H1 (cell line): ENCODE measurements around the gene PMP22. TPM values are rescaled to one million over a fixed set of nuclear protein-coding genes. Genes with fewer than 3 reads are reported as not detected.

Source experiments
- CTCF ChIA-PET: fragments of 300-600 bp; sonication (Branson Sonifier 250); formaldehyde crosslinking; loops from one replicate; lab custom pipeline; 2021; ENCODE audit not compliant: partially characterized antibody; lab: Charles Lee
- POLR2A ChIA-PET: fragments of 300-600 bp; sonication (Branson Sonifier 250); formaldehyde crosslinking; loops from one replicate; lab custom pipeline; 2021; ENCODE audit warnings: inconsistent platforms; ENCODE audit not compliant: partially characterized antibody; lab: Charles Lee
- DNase-seq, 2 experiments: peaks; one replicate each; pipeline versions ENCODE4 v3.0.0 to v3.0.0-alpha.2; 2010 to 2022; ENCODE audit warnings: low spot score in 2 of 2, low read depth in 1 of 2, mixed read lengths in 1 of 2
- FAIRE-seq: peaks from 2 replicates; lab custom pipeline; 2011; peaks lifted over from hg19 to GRCh38; lab: Jason Lieb, UNC
- H2AFZ ChIP-seq: 2 replicates; pipeline ENCODE4 v1.8.1; 2012; ENCODE audit warnings: low read length, inconsistent platforms
- H2AK5ac ChIP-seq: 2 replicates; pipeline ENCODE4 v1.6.1; 2013; ENCODE audit warnings: low read depth, low read length
- H2BK120ac ChIP-seq: replicated peaks from 2 replicates; pipeline ENCODE3; 2013; ENCODE audit warnings: low read depth, low read length, inconsistent platforms
- H2BK12ac ChIP-seq: 2 replicates; pipeline ENCODE4 v1.6.1; 2013; ENCODE audit warnings: low read depth, low read length
- H2BK15ac ChIP-seq: 2 replicates; pipeline ENCODE4 v1.6.1; 2013; ENCODE audit warnings: low read length
- H2BK20ac ChIP-seq: 2 replicates; pipeline ENCODE4 v1.6.1; 2013; ENCODE audit warnings: low read length
- H2BK5ac ChIP-seq: 2 replicates; pipeline ENCODE4 v1.6.1; 2013; ENCODE audit warnings: low read depth, low read length
- H3K14ac ChIP-seq: 2 replicates; pipeline ENCODE4 v1.6.1; 2013; ENCODE audit warnings: inconsistent platforms; ENCODE audit not compliant: insufficient read length
- H3K18ac ChIP-seq: 2 replicates; pipeline ENCODE4 v1.6.1; 2013; ENCODE audit warnings: low read length; ENCODE audit errors: extremely low read depth
- H3K23ac ChIP-seq: 2 replicates; pipeline ENCODE4 v1.6.1; 2013; ENCODE audit warnings: inconsistent platforms; ENCODE audit not compliant: insufficient read length
- H3K23me2 ChIP-seq: 2 replicates; pipeline ENCODE4 v1.6.1; 2013; ENCODE audit warnings: low read depth, low read length
- H3K27ac ChIP-seq: 2 replicates; pipeline ENCODE4 v1.6.1; 2011; ENCODE audit warnings: low read depth, low read length, inconsistent platforms
- H3K27me3 ChIP-seq, 4 experiments: replicated peaks in 1 of 4; 1 replicate in 1 of 4; 2 replicates in 3 of 4; pipeline versions ENCODE4 v1.6.1 to v1.8.1; 2011 to 2013; ENCODE audit warnings: low read length in 3 of 4, mild to moderate bottlenecking in 3 of 4, inconsistent platforms in 2 of 4, mixed read lengths in 2 of 4, moderate library complexity in 1 of 4; ENCODE audit not compliant: control insufficient read depth in 3 of 4, insufficient read depth in 3 of 4; ENCODE audit errors: extremely low read depth in 1 of 4
- H3K36me3 ChIP-seq, 4 experiments: 2 replicates each; pipeline versions ENCODE4 v1.6.1 to v1.8.1; 2011 to 2013; ENCODE audit warnings: mild to moderate bottlenecking in 4 of 4, low read length in 3 of 4, moderate library complexity in 2 of 4, control low read depth in 1 of 4, inconsistent platforms in 1 of 4; ENCODE audit not compliant: insufficient read depth in 4 of 4, control insufficient read depth in 2 of 4
- H3K4ac ChIP-seq: replicated peaks from 2 replicates; pipeline ENCODE3; 2013; ENCODE audit warnings: low read length, low read depth, mixed read lengths, inconsistent platforms; ENCODE audit not compliant: insufficient read length
- H3K4me1 ChIP-seq, 4 experiments: replicated peaks in 1 of 4; 1 replicate in 1 of 4; 2 replicates in 3 of 4; pipeline versions ENCODE4 v1.6.1 to v1.8.1; 2011 to 2013; ENCODE audit warnings: low read length in 3 of 4, inconsistent platforms in 2 of 4, mixed read lengths in 1 of 4; ENCODE audit not compliant: insufficient read depth in 4 of 4, control insufficient read depth in 3 of 4
- H3K4me2 ChIP-seq, 2 experiments: 2 replicates each; pipeline versions ENCODE4 v1.6.1 to v1.8.1; 2011 to 2013; ENCODE audit warnings: low read depth in 2 of 2, low read length in 2 of 2, control low read depth in 1 of 2, inconsistent platforms in 1 of 2, mild to moderate bottlenecking in 1 of 2; ENCODE audit not compliant: insufficient read depth in 1 of 2
- H3K4me3 ChIP-seq, 4 experiments: fragments of 200-600, 300-600 bp in 1 of 4; sonication (generic), shearing (Covaris generic), sonication (Bioruptor Twin) in 1 of 4; 2 replicates each; pipeline versions ENCODE4 v1.5.1 to v1.8.1; 2011 to 2016; ENCODE audit warnings: low read length in 4 of 4, low read depth in 3 of 4, control low read depth in 2 of 4, inconsistent platforms in 2 of 4, mild to moderate bottlenecking in 2 of 4, mixed read lengths in 1 of 4, moderate library complexity in 1 of 4; ENCODE audit not compliant: insufficient read depth in 2 of 4; ENCODE audit errors: extremely low read depth in 1 of 4
- H3K56ac ChIP-seq: replicated peaks from 2 replicates; pipeline ENCODE3; 2013; ENCODE audit warnings: low read depth, mild to moderate bottlenecking, mixed read lengths, low read length, inconsistent platforms; ENCODE audit not compliant: insufficient read length
- H3K79me1 ChIP-seq: 2 replicates; pipeline ENCODE4 v1.6.1; 2013; ENCODE audit warnings: low read depth, low read length, control low read depth
- H3K79me2 ChIP-seq, 2 experiments: 2 replicates each; pipeline versions ENCODE4 v1.6.1 to v1.8.1; 2012 to 2013; ENCODE audit warnings: low read length in 2 of 2, mild to moderate bottlenecking in 2 of 2, inconsistent platforms in 1 of 2; ENCODE audit not compliant: insufficient read depth in 2 of 2, control insufficient read depth in 1 of 2
- H3K9ac ChIP-seq, 4 experiments: replicated peaks in 1 of 4; 1 replicate in 1 of 4; 2 replicates in 3 of 4; pipeline versions ENCODE4 v1.6.1 to v1.8.1; 2011 to 2013; ENCODE audit warnings: low read depth in 3 of 4, low read length in 3 of 4, control low read depth in 2 of 4, mild to moderate bottlenecking in 2 of 4, moderate library complexity in 2 of 4, inconsistent platforms in 1 of 4; ENCODE audit errors: extremely low read depth in 1 of 4
- H3K9me3 ChIP-seq, 2 experiments: 2 replicates each; pipeline versions ENCODE4 v1.6.1 to v1.8.1; 2012 to 2013; ENCODE audit warnings: mild to moderate bottlenecking in 2 of 2, moderate library complexity in 2 of 2, control low read depth in 1 of 2, inconsistent platforms in 1 of 2, low read depth in 1 of 2, low read length in 1 of 2, mixed read lengths in 1 of 2; ENCODE audit not compliant: insufficient read depth in 2 of 2
- H4K20me1 ChIP-seq, 2 experiments: replicated peaks in 1 of 2; 2 replicates each; pipeline versions ENCODE3 to v1.8.1; 2011 to 2013; ENCODE audit warnings: inconsistent platforms in 2 of 2, low read length in 2 of 2, mild to moderate bottlenecking in 1 of 2; ENCODE audit not compliant: insufficient read depth in 2 of 2, control insufficient read depth in 1 of 2
- H4K5ac ChIP-seq: 2 replicates; pipeline ENCODE4 v1.6.1; 2013; ENCODE audit warnings: low read length, low read depth, mixed read lengths, inconsistent platforms; ENCODE audit not compliant: insufficient read length
- H4K8ac ChIP-seq: 2 replicates; pipeline ENCODE4 v1.8.0; 2013; ENCODE audit warnings: mild to moderate bottlenecking, moderate library complexity, low read length, inconsistent platforms; ENCODE audit not compliant: insufficient read depth; ENCODE audit errors: extremely low read depth
- H4K91ac ChIP-seq: replicated peaks from 2 replicates; pipeline ENCODE3; 2013; ENCODE audit warnings: low read length, mixed read lengths, inconsistent platforms; ENCODE audit not compliant: insufficient read length
- CHD2 ChIP-seq: IDR thresholded peaks from 2 replicates; pipeline ENCODE4 v1.6.1; 2012; ENCODE audit warnings: low read length, improper control_type of control experiment
- CTCF ChIP-seq, 3 experiments: IDR thresholded peaks; 1 replicate in 2 of 3; 2 replicates in 1 of 3; pipeline versions ENCODE4 v1.5.1 to v1.6.1; 2011; ENCODE audit warnings: low read length in 3 of 3, mild to moderate bottlenecking in 3 of 3, inconsistent platforms in 2 of 3, low read depth in 1 of 3, moderate library complexity in 1 of 3; ENCODE audit not compliant: insufficient read depth in 1 of 3; ENCODE audit errors: control extremely low read depth in 1 of 3
- MAFK ChIP-seq: IDR thresholded peaks from 2 replicates; pipeline ENCODE4 v1.6.1; 2012; ENCODE audit warnings: low read depth, mild to moderate bottlenecking, improper control_type of control experiment, low read length
- RAD21 ChIP-seq, 2 experiments: IDR thresholded peaks in 1 of 2; conservative IDR thresholded peaks in 1 of 2; 2 replicates each; pipeline ENCODE4 v1.6.1; 2011; ENCODE audit warnings: low read depth in 2 of 2, low read length in 2 of 2, improper control_type of control experiment in 1 of 2, inconsistent platforms in 1 of 2, mild to moderate bottlenecking in 1 of 2, moderate library complexity in 1 of 2
- TEAD4 ChIP-seq: IDR thresholded peaks from 2 replicates; pipeline ENCODE4 v1.6.1; 2012; ENCODE audit warnings: low read depth, low read length, inconsistent platforms, mixed read lengths
- WGBS, 2 experiments: shearing (Covaris generic) in 1 of 2; methylation state at CpG; one replicate each; pipeline versions ENCODE4 v1.1.6 to v1.1.7; 2013 to 2015; ENCODE audit warnings: low lambda C conversion rate in 2 of 2, mixed read lengths in 2 of 2, inconsistent platforms in 1 of 2, low coverage in 1 of 2, missing lambda C conversion rate in 1 of 2; ENCODE audit not compliant: insufficient replicate concordance in 2 of 2, insufficient coverage in 1 of 2, insufficient read length in 1 of 2; ENCODE audit errors: extremely low coverage in 1 of 2, missing lambda C conversion rate in 1 of 2; 5-methylcytosine and 5-hydroxymethylcytosine counted together
- polyA plus RNA-seq, 7 experiments: library from polyadenylated mRNA; depleted of rRNA in 3 of 7; stranded (reverse) in 5 of 7; unstranded in 2 of 7; fragments of >200 nt in 5 of 7; fragments of 200-250 nt in 2 of 7; gene quantifications; 1 replicate in 5 of 7; 2 replicates in 1 of 7; 4 replicates in 1 of 7; pipeline versions ENCODE4 v1.2.1 to v1.2.3, GENCODE V29; 2011 to 2013; ENCODE audit warnings: missing spikeins in 2 of 7, mixed read lengths in 2 of 7
- total RNA-seq: library from RNA; stranded (reverse); fragmentation: NEBNext Ultra II Directional; extraction: Animal tissue kit (Norgen Biotek cat#: 25700); gene quantifications from 2 replicates; pipeline ENCODE4 v1.2.1, GENCODE V29; 2021

Gene PMP22
- total and polyA plus RNA-seq, 2 of the 8 experiments (the other 6 are each of a cell fraction or from before 2014, with no cell fraction given), result 0.84 to 4.9 TPM

GRCh38 chr17:15233022-15233805, 31.9 kb downstream of the PMP22 start:
- TF ChIP-seq CHD2, result no peak
- TF ChIP-seq MAFK, result no peak
- no peak for TF ChIP-seq TEAD4
- TF ChIP-seq RAD21 (IDR thresholded peaks at IDR 0.05 in 1 of 2, conservative IDR thresholded peaks at IDR 0.05 in 1 of 2; ENCODE audit: low read depth in 2 of 2, low read length in 2 of 2), result peak; percentile 71 to 82
- TF ChIP-seq CTCF (IDR thresholded peaks at IDR 0.05; ENCODE audit: control extremely low read depth in 1 of 3, insufficient read depth in 1 of 3, low read depth in 1 of 3, low read length in 3 of 3), result peak; percentile 53 to 66 (median 53)
- TF ChIP-seq, all 59 proteins: peak for 2
- Histone ChIP-seq H3K23ac (no peak overlapping the region), H4K8ac (no peak overlapping the region), H3K23me2 (no peaks in the 10 kb centered on the region), H2AK5ac (no peak overlapping the region), H4K91ac (no peak overlapping the region), H3K4me2 (no peak overlapping the region), H3K18ac (no peak overlapping the region), H4K20me1 (no peaks in the 10 kb centered on the region), H3K27me3 (no peaks in the 10 kb centered on the region; a peak in 1 of 7 replicates), H3K4ac (no peak overlapping the region), H3K14ac (no peak overlapping the region), H4K5ac (no peak overlapping the region), H3K79me1 (no peaks in the 10 kb centered on the region), H2BK20ac (no peak overlapping the region), H2BK5ac (no peak overlapping the region), H2BK12ac (no peak overlapping the region), H3K9me3 (no peaks in the 10 kb centered on the region), H2BK15ac (no peak overlapping the region), H3K36me3 (no peaks in the 10 kb centered on the region), H2AFZ (no peak overlapping the region), H3K79me2 (no peaks in the 10 kb centered on the region), H3K27ac (no peak overlapping the region), H3K4me1 (peaks cover 0 to 3% (median 0%) of the 10 kb centered on the region in 4 experiments; a peak in 1 of 7 replicates), H3K9ac (no peak overlapping the region), H3K4me3 (no peak overlapping the region), H3K56ac (no peak overlapping the region), H2BK120ac (no peak overlapping the region)
- POLR2A ChIA-PET, result no interaction called here
- DNase-seq (no peak), FAIRE-seq (peak; percentile 24)
- CTCF ChIA-PET, result interaction anchor here (0.7 to 4.0 kb wide), 9 partner anchors 10 to 667 kb away, joined by 3 to 30 read pairs (median 4); no protein-coding TSS in a partner anchor
- WGBS, 2 experiments, result 98% methylated on average over 4 of the region's 4 CpGs; no CpG with 5 or more reads in 1 of the 2 experiments
